NCI-H1092 treated with DMSO at 0.1 percent for 48 hours (cell line): Measurements from ENCODE around the gene OVCA2.
A peak's percentile ranks its signal among the peaks of the same experiment; 100 is the strongest.
"Not testable (repeated sequence)": the region's sequence is repeated elsewhere in the genome, so short reads cannot be mapped to it uniquely, and the experiment has no call there.

Experiments
- DNase-seq: peaks from one replicate; lab custom pipeline; 2025; lab: John Stamatoyannopoulos, UW

Gene OVCA2

DNA sequence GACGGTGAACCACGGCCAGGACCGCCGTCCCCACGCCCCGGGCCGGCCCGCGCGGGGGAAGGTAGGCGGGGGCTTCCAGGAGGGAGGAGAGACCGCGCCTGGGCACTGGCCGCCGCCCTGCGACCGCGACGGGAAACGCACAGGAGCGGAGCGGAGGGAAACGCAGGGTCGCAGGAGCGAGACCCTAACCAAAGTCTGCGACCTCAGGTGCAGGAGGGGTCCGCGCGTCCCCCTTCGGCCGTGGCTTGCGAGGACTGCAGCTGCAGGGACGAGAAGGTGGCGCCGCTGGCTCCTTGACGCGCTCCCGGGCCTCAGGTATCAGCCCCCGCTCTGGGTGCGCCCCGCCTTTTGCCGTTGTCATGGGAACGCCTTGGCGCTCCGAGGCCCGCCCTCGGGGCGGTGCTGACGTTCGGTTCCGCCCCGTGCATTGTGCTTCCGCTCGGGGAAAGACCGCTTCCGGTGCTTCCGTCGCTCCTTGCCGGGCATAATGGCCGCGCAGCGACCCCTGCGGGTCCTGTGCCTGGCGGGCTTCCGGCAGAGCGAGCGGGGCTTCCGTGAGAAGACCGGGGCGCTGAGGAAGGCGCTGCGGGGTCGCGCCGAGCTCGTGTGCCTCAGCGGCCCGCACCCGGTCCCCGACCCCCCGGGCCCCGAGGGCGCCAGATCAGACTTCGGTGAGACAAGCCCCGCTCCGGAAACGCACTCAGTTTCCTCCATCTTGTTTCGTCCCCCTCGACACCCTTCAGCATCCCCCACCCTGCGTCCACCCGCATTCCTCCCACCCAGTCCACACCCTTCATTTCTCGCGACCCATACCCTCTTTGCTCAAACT lies at the start of gene OVCA2:
Gene OVCA2 (plus strand): TSS at position 462 of the 829 bp plus-strand sequence. CDS start 26 bp downstream, at position 488.
- peak; percentile 89 for DNase-seq

DNA sequence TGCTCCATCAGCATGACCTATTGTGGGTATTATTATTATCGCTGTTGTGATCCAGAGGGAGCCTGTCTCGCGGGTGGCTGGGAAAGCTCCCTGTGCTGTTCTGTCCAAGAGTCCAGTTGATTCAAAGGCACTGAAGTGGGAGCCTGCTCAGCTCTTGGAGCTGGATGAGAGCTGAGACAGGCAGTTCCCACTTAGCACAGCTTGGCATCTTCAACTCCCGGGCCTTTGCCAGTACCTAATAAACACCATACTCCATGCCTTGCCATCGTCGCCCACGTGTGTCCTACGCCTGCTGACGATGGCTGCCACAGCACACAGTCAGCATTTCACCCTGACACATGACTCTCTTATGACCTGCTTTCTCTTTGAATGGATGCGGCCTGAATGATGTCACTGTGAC lies 49.3 kb upstream of the OVCA2 start:
- DNase-seq, result no peak

DNA sequence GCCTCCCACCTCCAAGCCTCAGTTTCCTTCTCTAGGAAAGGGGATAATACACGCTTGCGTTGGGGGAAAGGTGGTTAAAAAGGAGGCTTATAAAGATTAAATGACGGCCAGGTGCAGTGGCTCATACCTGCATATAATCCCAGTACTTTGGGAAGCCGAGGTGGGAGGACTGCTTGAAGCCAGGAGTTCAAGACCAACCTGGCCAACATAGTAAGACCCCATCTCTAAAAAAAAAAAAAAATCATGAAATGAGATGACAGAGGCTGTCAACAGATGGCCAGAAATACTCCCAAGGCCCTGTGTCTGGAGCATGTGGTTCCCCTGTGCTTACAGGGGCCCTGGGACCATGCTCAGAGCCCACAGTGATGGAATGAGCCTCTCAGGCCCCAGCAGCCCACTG lies 47.1 kb upstream of the OVCA2 start:
- no peak for DNase-seq

DNA sequence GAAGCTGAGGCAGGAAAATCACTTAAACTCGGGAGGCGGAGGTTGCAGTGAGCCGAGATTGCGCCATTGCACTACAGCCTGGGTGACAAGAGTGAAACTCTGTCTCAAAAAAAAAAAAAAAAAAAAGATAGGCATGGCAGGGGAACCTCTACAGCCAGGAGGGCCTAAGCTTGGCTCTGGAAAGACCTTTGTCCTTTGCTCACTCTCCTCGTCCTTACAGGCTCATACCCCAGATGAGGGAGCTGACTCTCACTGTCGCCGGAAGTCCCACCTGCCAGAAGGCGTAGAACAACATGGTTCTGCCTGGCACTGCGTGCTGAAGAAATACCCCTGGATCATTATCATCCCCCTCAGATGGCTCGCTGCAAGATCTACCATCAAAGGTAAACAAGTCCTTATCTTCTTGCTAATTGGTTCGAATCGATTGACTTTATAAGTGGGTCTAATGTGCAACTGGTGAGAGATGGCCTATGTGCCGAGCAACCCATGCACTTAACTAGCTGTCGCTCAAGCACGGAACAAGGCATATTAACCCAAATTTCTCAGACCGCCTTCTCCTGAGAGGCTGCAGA lies 46.4 kb upstream of the OVCA2 start:
- peak; percentile 51 for DNase-seq

DNA sequence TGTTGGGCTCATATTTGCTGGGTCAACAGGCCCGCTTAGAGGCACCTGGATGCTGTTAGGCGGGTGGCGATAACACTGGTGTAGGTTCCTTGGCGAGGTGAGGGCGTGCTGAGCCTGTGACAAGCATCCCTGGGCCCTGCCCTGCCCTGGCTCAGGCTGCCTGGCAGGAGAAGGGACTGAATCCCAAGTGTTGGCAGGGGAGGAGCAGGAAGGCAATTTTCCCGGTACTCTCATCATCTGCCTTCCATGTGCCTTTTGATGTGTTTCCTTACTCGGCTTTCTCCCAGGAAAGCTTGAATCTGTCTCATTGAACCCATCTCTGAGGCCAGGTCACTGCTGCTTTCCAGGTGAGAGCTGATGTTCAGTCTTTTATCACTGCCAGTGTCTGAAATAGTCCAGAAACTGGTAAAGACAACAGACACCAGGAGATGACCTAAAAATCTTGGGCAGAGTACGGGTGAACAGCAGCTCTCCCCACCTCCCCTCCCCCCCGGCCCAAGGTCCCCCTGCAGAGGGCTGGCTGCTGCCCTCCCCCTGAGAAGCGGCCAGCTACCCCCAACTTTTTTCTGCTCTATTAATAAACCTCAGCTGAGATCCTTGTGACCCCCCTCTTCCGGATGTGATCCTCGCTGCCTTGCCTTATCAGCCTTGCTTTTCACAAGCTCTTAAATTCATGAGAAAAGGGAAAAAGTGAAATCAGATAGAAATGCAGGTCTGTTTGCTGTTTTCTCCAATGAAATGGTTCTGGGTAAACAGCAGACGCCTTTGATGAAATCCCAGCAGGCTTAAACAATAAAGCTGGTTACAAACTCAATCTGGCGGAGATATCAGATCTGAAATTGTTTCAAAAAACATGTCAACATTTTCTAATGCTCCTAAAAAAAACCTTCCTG lies 45.7 kb upstream of the OVCA2 start:
- peak; percentile 36 for DNase-seq

DNA sequence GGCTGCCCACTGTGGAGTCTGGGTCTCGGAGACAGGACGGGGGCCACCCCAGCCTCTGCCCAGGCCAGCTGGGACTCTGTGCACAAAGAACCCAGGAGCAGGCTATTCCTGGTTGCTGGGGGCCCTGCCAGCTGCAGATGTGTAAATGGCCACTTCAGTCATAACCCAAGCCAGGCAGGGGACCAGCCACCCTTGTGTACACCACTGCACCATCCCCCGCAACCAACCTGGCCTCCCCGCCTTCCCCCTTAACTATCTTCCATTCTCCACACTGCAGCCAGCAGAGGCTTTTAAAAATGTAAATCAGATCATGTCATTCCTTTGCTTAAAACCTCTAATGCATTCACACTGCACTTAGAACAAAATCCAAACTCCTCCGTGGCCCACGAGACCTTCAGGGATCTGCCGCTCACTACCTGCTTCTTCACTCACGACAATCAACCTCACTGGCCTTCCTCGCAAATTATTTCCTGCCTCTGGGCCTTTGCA lies 45.0 kb upstream of the OVCA2 start:
- peak; percentile 64 for DNase-seq

DNA sequence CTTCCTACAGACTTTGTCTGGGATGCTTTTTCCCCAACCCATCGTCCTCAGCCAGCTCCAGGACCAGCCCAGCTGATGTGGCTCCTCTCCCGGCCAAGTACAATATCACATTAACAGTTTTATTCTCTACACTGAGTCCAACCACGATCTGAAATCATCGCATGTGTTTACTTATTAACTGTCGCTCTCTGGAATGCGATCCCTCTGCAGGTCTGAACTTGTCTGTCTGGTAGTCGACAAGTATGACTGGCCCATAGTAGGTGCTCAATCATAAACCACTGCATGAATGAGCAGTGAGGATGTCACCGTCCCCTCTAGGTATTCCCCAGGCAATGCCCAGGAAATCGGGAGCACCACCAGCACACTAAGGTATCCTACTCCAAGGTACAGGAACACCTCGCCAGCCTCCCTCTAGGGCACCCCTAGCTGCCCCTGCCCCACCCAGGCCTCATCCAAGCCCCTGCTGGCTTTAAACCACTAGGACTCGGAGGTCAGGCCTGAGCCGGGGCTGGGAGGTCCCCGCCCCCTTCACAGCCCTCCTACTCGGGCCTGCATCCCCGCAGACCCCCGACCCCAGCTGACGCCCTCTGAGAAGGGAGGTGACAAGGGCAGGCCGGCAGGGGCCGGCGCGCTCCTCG lies 44.4 kb upstream of the OVCA2 start:
- DNase-seq, result peak; percentile 29

DNA sequence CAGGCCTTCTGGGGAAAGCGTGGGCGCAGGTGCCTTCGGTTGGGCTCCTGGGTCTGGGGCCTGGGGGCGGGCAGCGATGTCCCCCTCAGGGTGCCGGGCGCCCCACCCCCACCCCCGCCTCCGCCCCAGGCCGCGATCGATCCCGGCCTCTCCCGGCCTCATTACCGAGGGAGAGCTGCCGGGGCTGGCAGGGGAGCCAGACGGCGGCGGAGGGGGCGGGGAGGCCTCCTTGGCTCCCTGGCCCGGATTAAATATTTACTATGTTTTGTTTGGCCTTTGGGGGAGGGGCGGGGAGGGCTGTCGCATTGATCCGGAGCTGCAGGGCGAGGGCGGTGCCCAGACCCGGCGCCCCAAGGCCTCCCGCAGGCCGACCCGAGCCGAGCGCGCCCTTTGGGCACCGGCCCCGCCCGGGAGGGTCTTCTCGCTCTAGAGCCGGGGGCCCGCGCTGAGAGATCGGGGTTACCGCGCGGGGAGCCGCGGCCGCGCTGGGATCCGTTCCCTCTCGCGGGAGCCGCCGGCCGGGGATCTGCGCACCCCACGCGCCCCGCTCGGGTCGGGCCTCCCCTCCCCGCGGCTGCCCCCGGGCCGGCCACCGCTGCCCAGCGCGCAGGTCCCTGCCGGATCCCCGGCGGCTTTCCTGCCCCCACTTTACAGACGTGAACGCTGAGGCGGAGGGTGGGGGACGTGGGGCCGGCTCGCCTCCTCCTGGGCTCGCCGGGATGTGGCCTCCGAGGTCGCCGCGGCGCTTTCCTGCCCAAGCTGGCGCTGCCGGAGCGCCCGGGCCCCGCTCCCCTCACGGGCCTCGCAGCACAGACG lies 43.7 kb upstream of the OVCA2 start:
- peak; percentile 35 for DNase-seq

DNA sequence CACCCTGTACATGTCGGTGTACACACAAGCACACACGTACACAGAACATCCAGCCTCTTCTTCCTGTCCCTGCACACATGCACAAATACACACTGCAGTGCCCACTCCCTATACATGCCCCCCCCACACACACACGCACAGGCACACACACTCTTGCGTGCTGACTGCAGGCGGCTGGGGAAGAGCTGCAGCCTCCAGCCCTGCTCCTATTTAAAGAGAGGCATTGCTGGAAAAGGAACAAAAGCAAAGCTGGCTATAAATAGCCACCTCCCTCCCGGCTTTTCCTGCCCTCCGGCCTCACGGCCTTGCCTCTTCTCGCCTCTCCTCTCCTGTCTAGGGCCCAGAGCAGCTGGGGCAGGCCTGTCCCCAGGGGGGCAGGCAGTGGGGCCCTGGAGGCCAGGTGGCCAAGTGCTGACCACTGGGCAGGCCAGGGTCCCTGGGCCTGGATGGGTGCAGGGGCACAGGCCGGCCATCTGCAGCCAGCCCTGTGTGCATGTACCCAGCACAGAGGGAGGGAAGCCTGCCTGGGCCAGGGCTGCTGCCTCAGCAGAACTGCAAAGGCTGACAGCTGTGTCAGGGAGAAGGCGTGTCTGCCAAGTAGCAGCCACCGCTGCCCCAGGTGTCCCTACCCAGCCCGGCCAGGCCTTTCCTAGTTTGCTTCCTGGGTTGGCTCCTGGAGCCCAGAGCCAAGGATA lies 42.1 kb upstream of the OVCA2 start:
- DNase-seq, result peak; percentile 44

DNA sequence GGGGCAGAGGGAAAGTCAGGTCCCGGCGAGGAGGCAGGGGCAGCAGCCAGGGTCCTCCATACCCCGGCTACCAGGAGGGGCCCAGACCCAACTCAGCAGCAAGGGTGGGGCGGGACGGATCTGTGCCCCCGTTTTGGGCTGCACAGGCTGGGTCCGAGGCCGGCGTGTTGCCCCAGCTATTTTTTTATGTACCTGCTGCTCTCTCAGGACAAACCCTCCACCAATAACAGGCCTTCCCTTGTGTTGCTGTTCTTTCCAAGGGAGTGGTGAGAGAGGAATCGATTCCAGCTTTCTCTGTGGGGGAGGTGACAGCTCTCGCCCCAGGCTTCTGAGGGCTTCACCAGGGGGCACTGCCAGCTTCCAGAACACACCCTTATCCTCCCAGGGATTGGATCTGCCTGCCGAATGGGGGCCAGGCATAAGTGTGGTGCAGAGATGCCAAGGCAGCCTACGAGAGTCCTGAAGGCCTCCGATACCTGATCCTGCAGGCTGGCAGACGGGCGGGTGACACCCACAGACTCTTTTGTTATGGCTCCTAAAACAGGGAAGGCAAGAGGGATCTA lies 39.0 kb upstream of the OVCA2 start:
- DNase-seq, result no peak

DNA sequence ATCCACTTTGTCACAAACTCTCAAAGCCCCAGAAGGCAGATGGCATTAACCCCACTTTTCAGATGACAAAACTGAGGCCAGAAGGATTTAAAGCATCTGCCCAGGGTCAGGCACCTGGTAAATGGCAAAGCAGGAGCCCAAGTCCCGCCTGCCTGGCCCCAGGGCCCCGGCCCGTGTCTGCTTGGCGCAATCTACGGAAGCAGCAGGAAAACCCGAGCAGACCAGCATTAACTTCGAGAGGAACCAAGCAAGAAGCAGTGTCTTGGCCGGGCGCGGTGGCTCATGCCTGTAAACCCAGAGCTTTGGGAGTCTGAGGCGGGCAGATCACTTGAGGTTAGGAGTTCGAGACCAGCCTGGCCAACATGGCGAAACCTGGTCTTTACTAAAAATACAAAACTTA lies 38.3 kb upstream of the OVCA2 start:
- DNase-seq, result no peak

DNA sequence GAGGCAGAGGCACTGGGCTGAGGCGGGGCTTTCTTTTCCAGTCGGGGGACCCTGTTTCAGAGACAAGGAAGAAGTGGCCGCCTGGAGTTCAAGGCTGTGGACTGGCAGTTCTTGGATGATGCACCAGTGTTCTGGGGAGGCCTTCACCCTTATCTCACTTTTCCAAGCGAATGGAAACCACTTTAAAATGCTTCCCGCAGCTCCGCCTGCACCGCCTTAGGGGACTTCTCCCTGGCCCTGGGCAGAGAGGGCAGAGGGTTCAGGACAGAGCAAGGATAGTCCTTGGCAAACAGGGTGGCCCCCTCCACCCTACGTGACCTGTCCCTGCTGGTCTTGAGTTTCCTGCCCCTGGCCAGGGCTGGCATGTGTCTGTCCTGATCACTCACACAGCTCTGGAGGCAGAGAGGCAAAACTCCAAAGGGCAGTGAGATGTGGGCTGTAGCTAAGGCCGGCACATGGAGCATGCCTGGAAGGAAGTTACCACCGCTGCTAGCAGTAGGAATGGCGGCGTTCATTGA lies 37.3 kb upstream of the OVCA2 start:
- DNase-seq, result no peak

DNA sequence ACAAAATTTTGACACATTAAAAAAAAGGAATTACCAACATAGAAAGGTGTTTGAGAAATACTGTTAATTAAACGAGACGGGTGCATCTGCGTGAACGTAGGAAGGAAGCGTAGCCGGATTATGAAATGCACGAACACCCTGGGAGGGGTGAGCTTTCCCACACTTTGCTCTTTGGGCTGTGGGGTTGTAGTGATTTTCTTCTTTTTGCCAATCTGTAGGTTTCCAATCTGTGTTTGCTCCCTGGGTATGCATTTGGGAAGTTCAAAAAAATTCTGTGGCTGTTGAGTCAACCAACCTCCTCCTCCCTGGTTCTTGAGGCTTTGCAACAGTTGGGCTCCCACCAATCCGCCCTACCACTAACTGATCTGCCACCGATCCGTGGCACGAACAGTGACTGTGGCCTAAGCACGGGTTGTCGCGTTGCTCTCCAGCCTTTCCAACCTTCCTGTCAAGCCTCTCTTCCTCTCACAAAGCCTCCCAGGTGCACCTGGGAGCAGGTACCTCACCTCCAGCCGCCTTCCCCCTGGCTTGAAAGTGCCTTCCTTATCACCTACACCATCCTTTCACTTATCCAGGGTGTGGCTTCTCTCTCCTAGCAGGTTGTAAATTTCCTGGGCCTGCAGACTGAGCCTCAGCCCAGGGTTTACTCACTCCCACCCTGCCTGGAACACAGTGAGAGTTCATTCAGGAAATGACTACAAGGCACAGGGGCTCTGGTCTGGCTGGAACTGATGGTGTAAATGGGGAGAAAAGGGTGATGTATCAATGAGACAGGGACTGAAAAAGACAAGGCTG lies 33.3 kb upstream of the OVCA2 start:
- no peak for DNase-seq

DNA sequence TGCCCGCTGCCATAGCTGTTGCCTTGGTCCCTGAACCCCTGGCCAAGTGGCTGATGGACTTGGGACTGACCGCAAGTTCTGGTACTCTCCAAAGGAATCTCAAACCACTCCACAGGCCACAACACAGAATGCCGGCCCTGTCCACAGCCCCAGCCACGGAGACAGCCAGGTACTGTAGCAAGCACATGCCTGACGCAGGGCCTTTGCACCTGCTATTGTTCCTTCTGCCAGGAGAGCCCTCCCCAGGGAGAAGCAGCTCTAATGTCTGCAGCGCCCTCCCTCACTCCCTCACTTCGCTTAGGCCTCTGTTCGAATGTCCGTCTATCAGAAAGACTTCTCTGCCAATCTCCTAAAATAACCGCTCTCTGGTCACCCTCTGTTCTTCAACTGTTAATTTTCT lies 32.1 kb upstream of the OVCA2 start:
- DNase-seq, result no peak

DNA sequence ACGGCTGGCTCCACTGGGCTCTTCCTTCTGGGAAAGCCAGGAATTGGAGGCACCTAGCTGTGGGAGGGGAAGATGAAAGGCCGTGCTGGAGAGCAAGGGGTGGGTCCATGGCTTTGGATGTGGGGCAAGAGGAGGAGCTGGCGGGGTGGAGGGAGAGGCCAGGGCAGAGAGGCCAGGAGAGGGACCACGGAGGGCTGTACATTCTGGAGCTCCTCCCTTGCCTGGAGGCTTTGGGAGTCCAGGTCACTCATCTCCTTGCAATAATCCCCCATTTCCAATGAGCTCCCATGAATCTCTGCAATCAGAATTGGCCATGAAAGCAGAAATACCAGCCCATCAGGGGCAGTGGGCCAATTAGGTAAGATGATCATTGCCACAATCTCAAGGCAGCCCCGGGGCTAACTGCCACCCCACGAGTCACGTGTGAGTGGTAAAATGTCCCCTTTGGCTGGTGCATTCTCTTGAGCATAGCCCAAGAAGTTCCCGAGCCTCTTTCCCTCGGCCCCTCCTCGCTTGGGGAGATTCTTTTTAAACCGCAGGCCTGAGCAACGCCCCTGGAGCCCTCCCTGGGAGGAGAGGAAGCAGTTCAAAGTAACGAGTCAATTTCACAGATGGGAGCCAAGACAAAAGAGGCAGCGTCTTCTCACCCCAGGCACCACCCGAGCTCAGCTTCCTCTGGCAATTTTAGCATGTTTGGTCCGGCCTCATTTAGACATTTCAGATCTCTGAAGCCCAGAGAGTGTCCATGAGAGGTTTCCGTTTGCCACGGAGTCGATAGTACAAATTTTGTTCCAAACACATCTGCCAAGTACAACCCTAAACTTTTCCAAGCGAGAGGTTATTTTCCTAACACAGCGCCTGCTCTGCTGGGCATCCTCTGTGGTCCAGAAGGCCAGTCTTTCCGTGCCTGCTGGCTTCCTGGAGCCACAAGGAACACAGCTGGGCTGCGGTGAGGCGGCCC lies 30.1 kb upstream of the OVCA2 start:
- DNase-seq, result no peak

DNA sequence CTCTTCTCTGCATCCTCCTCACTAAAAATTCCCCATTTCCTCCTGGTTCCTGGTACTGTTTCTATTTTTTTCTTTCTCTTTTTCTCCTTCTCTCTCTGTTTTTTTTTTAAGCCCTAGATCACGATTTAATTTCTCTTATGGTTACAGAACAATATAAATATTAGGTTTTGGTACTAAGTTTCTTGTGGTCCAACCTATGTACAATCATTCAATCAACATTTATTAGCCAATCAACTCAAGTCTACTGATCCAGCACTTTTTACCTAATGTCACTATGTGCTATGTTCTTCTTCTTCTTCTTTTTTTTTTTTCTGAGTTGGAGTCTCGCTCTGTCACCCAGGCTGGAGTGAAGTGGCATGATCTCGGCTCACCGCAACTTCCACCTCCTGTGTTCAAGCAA lies 29.3 kb upstream of the OVCA2 start:
- no peak for DNase-seq

DNA sequence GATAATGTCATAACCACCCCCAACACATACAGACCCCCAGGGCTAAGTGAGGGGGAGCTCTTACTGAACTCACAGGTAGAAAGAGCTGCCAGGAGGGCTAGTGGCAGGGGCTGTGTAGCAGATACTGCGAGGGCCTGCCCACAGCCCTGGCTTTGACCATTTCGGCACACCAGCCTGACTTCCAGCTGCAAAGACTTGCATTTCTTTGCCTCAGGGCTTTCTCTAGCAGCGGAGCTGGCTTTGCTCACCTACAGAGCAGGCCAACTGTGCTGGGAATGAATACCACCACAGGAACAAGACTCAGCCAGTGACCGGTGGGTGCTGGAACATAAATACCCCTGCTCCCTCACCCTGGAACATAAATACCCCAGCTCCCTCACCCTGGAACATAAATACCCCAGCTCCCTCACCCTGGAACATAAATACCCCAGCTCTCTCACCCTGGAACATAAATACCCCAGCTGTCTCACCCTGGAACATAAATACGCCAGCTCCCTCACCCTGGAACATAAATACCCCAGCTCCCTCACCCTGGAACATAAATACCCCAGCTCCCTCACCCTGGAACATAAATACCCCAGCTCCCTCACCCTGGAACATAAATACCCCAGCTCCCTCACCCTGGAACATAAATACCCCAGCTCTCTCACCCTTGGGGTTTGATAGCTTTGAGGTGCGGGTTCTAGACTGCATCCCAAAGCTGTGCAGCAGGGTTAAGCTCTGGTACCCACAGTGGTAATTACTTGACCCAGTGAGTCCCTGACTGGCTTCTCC lies 28.4 kb upstream of the OVCA2 start:
- not testable (repeated sequence) for DNase-seq
